RWPE1 (cell line): ENCODE data around the gene KCNF1.

Experiments
- CTCF ChIA-PET: fragments of 350-600 bp; sonication (Branson Sonifier 250); formaldehyde crosslinking; extraction: SDS; loops from one replicate; lab custom pipeline; 2021; lab: Yijun Ruan, JAX
- POLR2A ChIA-PET: fragments of 400-600 bp; formaldehyde crosslinking; extraction: SDS; loops from one replicate; lab custom pipeline; 2020; ENCODE audit warnings: antibody characterized with exemption; ENCODE audit not compliant: low non-redundant PET; lab: Yijun Ruan, JAX
- DNase-seq: peaks from one replicate; pipeline ENCODE4 v3.0.0; 2012; ENCODE audit warnings: low spot score
- H3K27ac ChIP-seq: fragments of 450-650 bp; 2 replicates; pipeline ENCODE4 v1.5.1; 2017
- TF ChIP-seq, protein P1 (sequence below): fragments of 450-650 bp; conservative IDR thresholded peaks from 2 replicates; pipeline ENCODE4 v1.5.1; 2017; ENCODE audit warnings: low read depth, mild to moderate bottlenecking

Gene KCNF1

DNA sequence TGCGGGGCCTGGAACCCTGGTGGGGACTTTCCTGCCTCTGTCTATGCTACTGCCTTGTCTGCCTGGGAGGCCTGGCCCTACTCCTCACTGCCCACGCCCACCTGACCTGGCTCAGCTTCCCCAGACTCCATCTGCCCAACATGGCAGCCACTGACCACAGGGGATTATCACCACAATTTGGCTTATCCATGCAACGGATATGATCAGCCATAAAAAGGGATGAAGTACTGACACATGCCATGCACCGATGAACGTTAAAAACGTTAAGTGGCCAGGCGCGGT is 5.9 kb upstream of the KCNF1 start:
- CTCF ChIA-PET = no interaction called here
- POLR2A ChIA-PET = no interaction called here
- peak overlapping the region; percentile 43 for H3K27ac ChIP-seq
- TF ChIP-seq, protein P1, sequence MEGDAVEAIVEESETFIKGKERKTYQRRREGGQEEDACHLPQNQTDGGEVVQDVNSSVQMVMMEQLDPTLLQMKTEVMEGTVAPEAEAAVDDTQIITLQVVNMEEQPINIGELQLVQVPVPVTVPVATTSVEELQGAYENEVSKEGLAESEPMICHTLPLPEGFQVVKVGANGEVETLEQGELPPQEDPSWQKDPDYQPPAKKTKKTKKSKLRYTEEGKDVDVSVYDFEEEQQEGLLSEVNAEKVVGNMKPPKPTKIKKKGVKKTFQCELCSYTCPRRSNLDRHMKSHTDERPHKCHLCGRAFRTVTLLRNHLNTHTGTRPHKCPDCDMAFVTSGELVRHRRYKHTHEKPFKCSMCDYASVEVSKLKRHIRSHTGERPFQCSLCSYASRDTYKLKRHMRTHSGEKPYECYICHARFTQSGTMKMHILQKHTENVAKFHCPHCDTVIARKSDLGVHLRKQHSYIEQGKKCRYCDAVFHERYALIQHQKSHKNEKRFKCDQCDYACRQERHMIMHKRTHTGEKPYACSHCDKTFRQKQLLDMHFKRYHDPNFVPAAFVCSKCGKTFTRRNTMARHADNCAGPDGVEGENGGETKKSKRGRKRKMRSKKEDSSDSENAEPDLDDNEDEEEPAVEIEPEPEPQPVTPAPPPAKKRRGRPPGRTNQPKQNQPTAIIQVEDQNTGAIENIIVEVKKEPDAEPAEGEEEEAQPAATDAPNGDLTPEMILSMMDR = no peak
- no peak for DNase-seq

DNA sequence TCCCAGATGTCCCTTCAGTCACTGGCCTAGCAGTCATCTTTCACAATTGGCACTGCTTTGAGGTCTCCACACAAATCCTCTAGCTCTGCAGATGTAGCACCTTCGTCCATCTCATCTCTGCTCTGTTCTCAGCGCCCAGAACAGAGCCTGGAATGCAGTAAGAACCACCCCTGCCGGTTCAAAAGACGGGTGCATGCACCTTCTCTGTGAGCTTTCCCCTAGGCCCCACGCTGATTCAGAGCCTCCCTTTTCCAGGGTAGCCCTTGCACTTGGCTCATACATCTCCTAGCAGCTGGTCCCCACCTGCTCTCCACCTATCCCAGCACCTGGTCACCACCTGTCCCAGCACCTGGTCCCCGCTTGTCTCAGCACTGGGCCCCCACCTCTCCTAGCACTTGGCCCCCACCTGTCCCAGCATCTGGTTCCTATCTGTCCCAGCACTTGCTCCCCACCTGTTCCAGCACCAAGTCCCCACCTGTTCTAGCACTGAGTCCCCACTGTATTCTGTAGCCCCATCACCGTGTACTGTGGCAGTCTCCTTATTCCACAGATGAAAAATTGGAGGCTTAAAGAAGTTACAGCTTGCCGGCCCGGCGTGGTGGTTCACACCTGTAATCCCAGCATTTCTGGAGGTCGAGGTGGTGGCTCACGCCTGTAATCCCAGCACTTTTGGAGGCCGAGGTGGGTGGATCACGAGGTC is 4.7 kb upstream of the KCNF1 start:
- TF ChIP-seq, protein P1 = no peak
- no peak overlapping the region for H3K27ac ChIP-seq
- ChIA-PET POLR2A (no interaction called here), CTCF (interaction anchor here (0.7 to 1.3 kb wide), 3 partner anchors 10 to 217 kb away, joined by 3 to 5 read pairs (median 4); no protein-coding TSS in a partner anchor)
- no peak for DNase-seq

DNA sequence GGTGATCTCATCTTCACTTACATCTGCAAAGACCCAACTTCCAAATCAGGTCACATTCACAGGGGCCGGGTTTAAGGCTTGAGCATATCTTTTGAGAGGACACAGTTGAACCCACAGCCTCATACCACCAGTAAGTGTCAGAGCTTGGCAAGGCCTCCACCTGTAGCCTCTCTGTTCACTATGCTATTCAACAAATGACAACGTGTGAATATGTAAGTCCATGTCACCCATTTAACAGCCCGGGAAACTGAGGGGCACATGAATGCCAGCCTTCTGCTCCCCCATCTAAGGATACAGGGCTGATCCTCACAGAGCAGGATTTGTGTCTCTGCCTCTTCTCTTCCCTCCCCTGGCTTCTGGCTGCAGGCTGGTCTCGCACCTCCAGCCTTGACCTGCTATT is 3.5 kb upstream of the KCNF1 start:
- POLR2A ChIA-PET = no interaction called here
- CTCF ChIA-PET = no interaction called here

DNA sequence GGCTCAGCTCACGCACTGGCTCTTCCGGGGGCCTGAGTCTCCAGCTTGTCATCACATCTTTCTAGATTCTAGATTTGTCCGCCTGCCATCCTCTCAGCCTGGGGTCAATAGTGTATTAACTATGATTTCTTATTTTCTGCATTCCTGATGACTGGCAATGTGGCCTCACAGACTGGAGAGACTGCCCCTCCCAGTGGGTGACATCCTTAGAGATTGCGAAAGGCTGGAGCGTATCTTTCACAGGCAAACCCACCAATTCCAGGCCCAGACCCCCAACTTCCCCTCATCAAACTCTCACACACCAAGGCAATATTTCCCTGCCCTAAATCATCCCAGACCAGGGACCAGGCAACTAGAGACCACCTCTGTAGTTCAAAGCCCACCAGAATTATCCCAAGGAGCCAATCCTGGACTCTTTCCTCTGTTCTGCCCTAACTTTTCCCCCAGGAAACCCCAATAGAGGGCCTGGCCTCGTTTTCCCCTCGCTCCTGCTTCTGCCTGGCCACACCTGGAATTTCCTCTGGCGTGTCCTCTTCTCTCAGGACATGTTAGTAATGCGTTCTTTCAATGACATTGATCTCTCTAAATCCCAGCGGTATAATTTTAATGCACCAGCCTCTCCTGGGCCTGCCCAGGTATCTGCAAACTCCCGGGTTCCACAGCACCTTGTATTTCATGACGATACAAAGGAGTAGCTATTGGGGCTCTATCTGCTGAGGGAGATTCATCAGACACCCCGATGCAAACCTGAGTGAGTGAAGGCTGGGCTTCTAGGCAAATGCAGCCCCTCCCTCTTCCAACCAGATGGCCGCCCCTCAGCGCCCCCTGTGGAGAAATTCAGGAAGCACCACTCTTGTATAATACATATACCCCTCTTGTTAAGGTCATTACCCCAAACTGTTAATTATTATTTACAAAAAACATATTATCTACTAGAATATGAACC is 2.4 kb upstream of the KCNF1 start:
- TF ChIP-seq, protein P1 = no peak
- no peak overlapping the region for H3K27ac ChIP-seq
- CTCF ChIA-PET = no interaction called here
- DNase-seq = no peak
- POLR2A ChIA-PET = no interaction called here

More for the DNA sequence above, 3.5 kb upstream of the KCNF1 start:
- H3K27ac ChIP-seq = no peak overlapping the region
- TF ChIP-seq, protein P1 = no peak
- DNase-seq = no peak

DNA sequence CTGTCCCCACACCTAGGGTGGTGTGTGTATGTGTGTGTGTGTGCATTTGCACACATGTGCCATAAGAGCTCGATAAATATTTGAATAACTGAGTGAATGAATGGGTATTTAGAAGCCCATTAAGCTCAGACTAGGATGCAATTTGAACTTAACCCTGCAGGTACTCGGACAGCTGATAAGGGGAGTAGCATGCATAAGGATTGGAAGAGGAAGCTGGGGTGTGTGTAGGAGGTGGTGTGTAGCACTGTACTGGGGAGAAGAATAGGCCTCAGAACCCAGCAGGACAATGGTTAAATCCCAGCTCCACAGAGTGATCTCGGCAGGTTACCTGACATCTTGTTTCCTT is 1.8 kb upstream of the KCNF1 start:
- TF ChIP-seq, protein P1 = no peak

DNA sequence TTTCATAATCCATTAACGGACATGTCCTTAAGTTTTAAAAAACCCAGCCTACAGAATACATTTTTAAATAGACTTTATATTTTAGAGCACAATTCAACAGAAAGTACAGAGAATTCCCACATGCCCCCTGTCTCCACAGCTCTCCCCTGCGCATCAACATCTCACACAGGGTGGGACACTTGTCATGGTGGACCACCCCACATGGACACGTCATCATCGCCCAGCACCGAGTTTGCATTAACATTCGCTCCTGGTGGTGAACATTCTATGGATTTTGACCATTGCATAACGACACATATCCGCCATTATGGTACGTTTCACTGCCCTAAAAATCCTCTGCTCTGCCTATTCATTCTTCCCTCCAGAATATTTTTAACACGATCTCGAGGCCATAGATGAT is 1.1 kb upstream of the KCNF1 start:
- ChIA-PET CTCF (no interaction called here), POLR2A (no interaction called here)
- TF ChIP-seq, protein P1 = no peak
- no peak for DNase-seq
- no peak overlapping the region for H3K27ac ChIP-seq

More for the DNA sequence above, 1.8 kb upstream of the KCNF1 start:
- POLR2A ChIA-PET = no interaction called here
- no peak overlapping the region for H3K27ac ChIP-seq
- CTCF ChIA-PET = interaction anchor here (0.6 kb wide), 2 partner anchors 51 to 78 kb away, joined by 3 to 4 read pairs; no protein-coding TSS in a partner anchor
- DNase-seq = no peak
